Upper lobe of left lung (tissue), 6 donors: ENCODE measurements around the gene ACTMAP. TPM values are rescaled to one million over a fixed set of nuclear protein-coding genes. Genes with fewer than 3 reads are reported as not detected.

ENCODE experiments used
- ATAC-seq, 2 donors: fragments of 200-7000 bp; cut with Tn5 transposase; one replicate each; pipeline ENCODE4 v1.9.1; 2022; ENCODE audit warnings: mild to moderate bottlenecking in 2 of 2, moderate library complexity in 2 of 2; ENCODE audit not compliant: low FRiP score in 2 of 2
- DNase-seq, 2 donors: peaks; one replicate each; pipeline ENCODE4 v3.0.0-alpha.2; 2019 to 2020
- H3K27ac ChIP-seq, 4 donors: fragments of 200-600 bp; sonication (generic); one replicate each; pipeline ENCODE4 v1.5.1; 2016 to 2019
- H3K27me3 ChIP-seq, 4 donors: fragments of 200-600 bp; sonication (generic); one replicate each; pipeline ENCODE4 v1.5.1; 2017 to 2019
- H3K36me3 ChIP-seq, 4 donors: fragments of 200-600 bp; sonication (generic); one replicate each; pipeline ENCODE4 v1.5.1; 2016 to 2019
- H3K4me1 ChIP-seq, 4 donors: fragments of 200-600 bp; sonication (generic); one replicate each; pipeline ENCODE4 v1.5.1; 2018 to 2019
- H3K4me3 ChIP-seq, 4 donors: fragments of 200-600 bp; sonication (generic); one replicate each; pipeline ENCODE4 v1.5.1; 2017 to 2019; ENCODE audit warnings: mild to moderate bottlenecking in 2 of 4, moderate library complexity in 1 of 4
- H3K9me3 ChIP-seq, 4 donors: fragments of 200-600 bp; sonication (generic); one replicate each; pipeline ENCODE4 v1.5.1; 2018 to 2019
- CTCF ChIP-seq, 6 experiments: fragments of 450-650 bp in 4 of 6; fragments of 200-600 bp in 2 of 6; sonication (generic) in 2 of 6; IDR thresholded peaks; one replicate each; pipeline ENCODE4 v1.5.1; 2016 to 2019; ENCODE audit warnings: antibody characterized with exemption in 6 of 6
- EP300 ChIP-seq, 4 donors: sonication (generic); formaldehyde crosslinking; IDR thresholded peaks; one replicate each; pipeline ENCODE4 v1.5.1; 2017; ENCODE audit warnings: antibody characterized with exemption in 4 of 4, control low read depth in 2 of 4
- POLR2A ChIP-seq, 4 donors: fragments of 450-650 bp; IDR thresholded peaks; one replicate each; pipeline ENCODE4 v1.5.1; 2016 to 2017; ENCODE audit warnings: antibody characterized with exemption in 4 of 4, mild to moderate bottlenecking in 2 of 4
- POLR2AphosphoS5 ChIP-seq, 2 donors: sonication (generic); formaldehyde crosslinking; IDR thresholded peaks; one replicate each; pipeline ENCODE4 v1.5.1; 2017; ENCODE audit warnings: antibody characterized with exemption in 2 of 2
- WGBS, 2 donors: methylation state at CpG; one replicate each; pipeline ENCODE4 v1.1.5; 2017 to 2018; 5-methylcytosine and 5-hydroxymethylcytosine counted together
- total RNA-seq, 6 donors: library from RNA; depleted of rRNA in 4 of 6; stranded (reverse); fragments of >200 nt in 4 of 6; gene quantifications; one replicate each; pipeline versions ENCODE4 v1.1.0 to v1.2.1, GENCODE V29; 2016 to 2021
- donor health status: DM: no; HTN: no; CAD: no; lungs with moderate emphysema.
- donor health status: DM: no; HTN: yes; CAD: no; lungs with severe emphysema.

Gene ACTMAP
- total RNA-seq, 6 donors from 2014 or later, result 16.0 to 28.4 (median 21.5) TPM

GRCh38 chr19:40705950-40706619, 44.2 kb downstream of the ACTMAP start:
- 92 to 93% methylated on average over 7 of the region's 7 CpGs for WGBS, 2 donors
- H3K27ac ChIP-seq, result no peak overlapping the region
- no peak for ATAC-seq
- H3K36me3 ChIP-seq, result peaks cover 25 to 88% (median 77%) of the 10 kb centered on the region in 4 donors
- no peak overlapping the region for H3K4me3 ChIP-seq
- no peak for TF ChIP-seq POLR2A (IDR thresholded peaks at IDR 0.05)
- TF ChIP-seq EP300 (IDR thresholded peaks at IDR 0.05), result no peak
- TF ChIP-seq POLR2AphosphoS5 (IDR thresholded peaks at IDR 0.05), result no peak
- TF ChIP-seq CTCF (IDR thresholded peaks at IDR 0.05), result no peak
- H3K27me3 ChIP-seq, result no peaks in the 10 kb centered on the region
- H3K4me1 ChIP-seq, result no peaks in the 10 kb centered on the region
- H3K9me3 ChIP-seq, result no peaks in the 10 kb centered on the region
- DNase-seq, result no peak

- Histone ChIP-seq H3K27ac (no peak overlapping the region), H3K36me3 (peaks cover 25 to 90% (median 72%) of the 10 kb centered on the region in 4 donors), H3K4me1 (no peaks in the 10 kb centered on the region), H3K27me3 (no peaks in the 10 kb centered on the region), H3K4me3 (no peak overlapping the region), H3K9me3 (no peaks in the 10 kb centered on the region)
- TF ChIP-seq POLR2A (IDR thresholded peaks at IDR 0.05), result no peak
- TF ChIP-seq EP300 (IDR thresholded peaks at IDR 0.05), result no peak
- TF ChIP-seq CTCF (IDR thresholded peaks at IDR 0.05), result no peak
- no peak for TF ChIP-seq POLR2AphosphoS5 (IDR thresholded peaks at IDR 0.05)
- DNase-seq (no peak), ATAC-seq (peak in 1 of 2 donors; percentile 63)
- WGBS, 2 donors, result 96 to 97% methylated on average over 9 of the region's 9 CpGs
Observed at GRCh38 chr19:40705362-40705651, 45.0 kb downstream of the ACTMAP start.

GRCh38 chr19:40704491-40705361, 45.6 kb downstream of the ACTMAP start:
- 94 to 96% methylated on average over 17 to 18 of the region's 18 CpGs for WGBS, 2 donors
- TF ChIP-seq POLR2AphosphoS5 (IDR thresholded peaks at IDR 0.05), result no peak
- no peak for TF ChIP-seq POLR2A (IDR thresholded peaks at IDR 0.05)
- TF ChIP-seq CTCF (IDR thresholded peaks at IDR 0.05), result no peak
- no peak for TF ChIP-seq EP300 (IDR thresholded peaks at IDR 0.05)
- Histone ChIP-seq H3K9me3 (no peaks in the 10 kb centered on the region), H3K27me3 (no peaks in the 10 kb centered on the region), H3K36me3 (peaks cover 24 to 90% (median 70%) of the 10 kb centered on the region in 4 donors), H3K4me1 (no peaks in the 10 kb centered on the region), H3K4me3 (no peak overlapping the region), H3K27ac (no peak overlapping the region)
- DNase-seq (no peak), ATAC-seq (peak in 1 of 2 donors; percentile 11)

GRCh38 chr19:40703029-40703755, 47.1 kb downstream of the ACTMAP start:
- DNase-seq (peak in 1 of 2 donors; percentile 55), ATAC-seq (no peak)
- no peaks in the 10 kb centered on the region for H3K27me3 ChIP-seq
- TF ChIP-seq EP300 (IDR thresholded peaks at IDR 0.05) (no peak), POLR2AphosphoS5 (IDR thresholded peaks at IDR 0.05) (no peak), POLR2A (IDR thresholded peaks at IDR 0.05) (no peak), CTCF (IDR thresholded peaks at IDR 0.05) (no peak)
- H3K27ac ChIP-seq, result no peak overlapping the region
- no peaks in the 10 kb centered on the region for H3K4me1 ChIP-seq
- no peaks in the 10 kb centered on the region for H3K9me3 ChIP-seq
- 91 to 99% methylated on average over 18 to 24 of the region's 24 CpGs for WGBS, 2 donors
- H3K36me3 ChIP-seq, result peaks cover 18 to 87% (median 70%) of the 10 kb centered on the region in 4 donors
- H3K4me3 ChIP-seq, result no peak overlapping the region
